Pancreas (tissue), 10 donors: ENCODE data around the gene RHBDL1. TPM values are rescaled to one million over a fixed set of nuclear protein-coding genes. Genes with fewer than 3 reads are reported as not detected.
A peak's percentile ranks its signal among the peaks of the same experiment; 100 is the strongest.

Experiments
- ATAC-seq, 4 donors: fragments of 200-7000 bp; cut with Tn5 transposase; one replicate each; pipeline versions ENCODE4 v1.8.0 to v1.9.1; 2020; ENCODE audit warnings: mild to moderate bottlenecking in 4 of 4, moderate library complexity in 4 of 4
- DNase-seq, 6 donors: peaks; one replicate each; pipeline ENCODE4 v3.0.0-alpha.2; 2020
- FAIRE-seq: peaks from 2 replicates; lab custom pipeline; 2012; peaks lifted over from hg19 to GRCh38; lab: Jason Lieb, UNC
- H3K27ac ChIP-seq, 4 donors: fragments of 200-600 bp; sonication (generic); 1 replicate in 3 of 4; 2 replicates in 1 of 4; pipeline versions ENCODE4 v1.5.0 to v1.8.0; 2020
- H3K27me3 ChIP-seq, 4 donors: fragments of 200-600 bp; one replicate each; pipeline ENCODE4 v1.8.0; 2021
- H3K36me3 ChIP-seq, 3 donors: fragments of 200-600 bp; sonication (generic) in 1 of 3; one replicate each; pipeline versions ENCODE4 v1.5.0 to v1.8.0; 2020 to 2021
- H3K4me1 ChIP-seq, 3 donors: fragments of 200-600 bp; one replicate each; pipeline ENCODE4 v1.8.0; 2021
- H3K4me3 ChIP-seq, 4 donors: fragments of 200-600 bp; sonication (generic) in 2 of 4; one replicate each; pipeline versions ENCODE4 v1.5.0 to v1.8.0; 2020 to 2021
- H3K9me3 ChIP-seq, 4 donors: fragments of 200-600 bp; one replicate each; pipeline ENCODE4 v1.8.0; 2021
- CTCF ChIP-seq, 4 donors: fragments of 200-600 bp; sonication (generic) in 3 of 4; IDR thresholded peaks; one replicate each; pipeline versions ENCODE4 v1.5.0 to v1.8.0; 2021; ENCODE audit warnings: antibody characterized with exemption in 4 of 4
- WGBS, 2 donors: extraction: QIAGEN DNeasy Blood & Tissue Kit; methylation state at CpG; one replicate each; pipeline ENCODE4 v1.1.7; 2013; 5-methylcytosine and 5-hydroxymethylcytosine counted together
- intact Hi-C, 3 donors: fragments of 100-400 bp; cut with DNase I; formaldehyde crosslinking; loops; one replicate each; pipeline versions ENCODE4 v1.11.1 to v1.14.2; 2022
- polyA plus RNA-seq, 2 donors: library from polyadenylated mRNA; stranded (reverse); fragments of 200-250 nt; gene quantifications; one replicate each; pipeline ENCODE4 v1.2.3, GENCODE V29; 2013
- total RNA-seq, 6 donors: library from RNA; stranded (reverse); fragmentation: NEBNext Ultra II Directional in 4 of 6; extraction: Animal tissue kit (Norgen Biotek cat#: 25700) in 4 of 6; gene quantifications; one replicate each; pipeline versions ENCODE4 v1.2.1 to v1.2.4, GENCODE V29; 2021 to 2023
- donor health status: healthy with polysubstance abuse.
- donor health status: DM: no; HTN: no; CAD: no; lungs with moderate emphysema.
- donor health status: DM: no; HTN: no; CAD: no.
- donor health status: control.
- donor health status: control.
- donor health status: Bipolar disorder and iron deficiency.
- donor health status: DM: yes; HTN: yes; CAD: no.
- donor health status: DM: no; HTN: no; CAD: no.
- donor health status: DM: no; HTN: no; CAD: no.
- donor health status: DM: yes; HTN: yes; CAD: no.

Gene RHBDL1
- total and polyA plus RNA-seq, 8 donors, result 0.28 to 5.1 (median 0.98) TPM

- WGBS, 2 donors, result 93 to 95% methylated on average over 19 of the region's 19 CpGs
- H3K36me3 ChIP-seq, result peaks cover 6 to 35% (median 32%) of the 10 kb centered on the region in 3 donors
- ATAC-seq (no peak), FAIRE-seq (no peak), DNase-seq (peak in 1 of 6 donors; percentile 79)
- H3K9me3 ChIP-seq, result no peaks in the 10 kb centered on the region
- intact Hi-C loops, result no loop called here
- H3K27ac ChIP-seq, result no peak overlapping the region
- H3K27me3 ChIP-seq, result no peaks in the 10 kb centered on the region
- no peak for TF ChIP-seq CTCF (IDR thresholded peaks at IDR 0.05)
- H3K4me1 ChIP-seq, result peaks cover 0 to 9% (median 7%) of the 10 kb centered on the region in 3 donors
- no peak overlapping the region for H3K4me3 ChIP-seq
These were observed 3.1 kb upstream of the RHBDL1 start for GRCh38 chr16:672371-672770.

GRCh38 chr16:672851-673250 is 2.6 kb upstream of the RHBDL1 start:
- intact Hi-C loops, result no loop called here
- Histone ChIP-seq H3K4me3 (no peak overlapping the region), H3K36me3 (peaks cover 6 to 35% (median 32%) of the 10 kb centered on the region in 3 donors), H3K27me3 (no peaks in the 10 kb centered on the region), H3K4me1 (peaks cover 0 to 5% (median 5%) of the 10 kb centered on the region in 3 donors), H3K9me3 (no peaks in the 10 kb centered on the region), H3K27ac (no peak overlapping the region)
- no peak for TF ChIP-seq CTCF (IDR thresholded peaks at IDR 0.05)
- ATAC-seq (no peak), FAIRE-seq (no peak), DNase-seq (peak in 1 of 6 donors; percentile 80)
- WGBS, 2 donors, result 95 to 97% methylated on average over 21 of the region's 21 CpGs

- Histone ChIP-seq H3K4me1 (peaks cover 0 to 5% (median 5%) of the 10 kb centered on the region in 3 donors), H3K27ac (no peak overlapping the region), H3K9me3 (no peaks in the 10 kb centered on the region), H3K36me3 (peaks cover 6 to 35% (median 32%) of the 10 kb centered on the region in 3 donors), H3K4me3 (no peak overlapping the region), H3K27me3 (no peaks in the 10 kb centered on the region)
- ATAC-seq, result no peak
- WGBS, 2 donors, result 93 to 95% methylated on average over 17 to 18 of the region's 18 CpGs
- intact Hi-C loops, result no loop called here
- no peak for FAIRE-seq
- peak in 1 of 6 donors; percentile 73 for DNase-seq
- no peak for TF ChIP-seq CTCF (IDR thresholded peaks at IDR 0.05)
These were observed 2.0 kb upstream of the RHBDL1 start for GRCh38 chr16:673399-673991.

- peak in 1 of 4 donors; percentile 5 for ATAC-seq
- intact Hi-C loops, result no loop called here
- WGBS, 2 donors, result 65 to 67% methylated on average over 21 to 22 of the region's 22 CpGs
- DNase-seq, result peak in 2 of 6 donors; percentile 32 to 79
- Histone ChIP-seq H3K36me3 (peaks cover 6 to 35% (median 32%) of the 10 kb centered on the region in 3 donors), H3K27me3 (no peaks in the 10 kb centered on the region), H3K9me3 (no peaks in the 10 kb centered on the region), H3K4me3 (no peak overlapping the region), H3K27ac (no peak overlapping the region), H3K4me1 (no peaks in the 10 kb centered on the region)
- FAIRE-seq, result no peak
- TF ChIP-seq CTCF (IDR thresholded peaks at IDR 0.05), result no peak
These were observed 1.1 kb upstream of the RHBDL1 start for GRCh38 chr16:674214-674881.
